Measurements from ENCODE around the gene ITPK1.

Gene ITPK1

DNA sequence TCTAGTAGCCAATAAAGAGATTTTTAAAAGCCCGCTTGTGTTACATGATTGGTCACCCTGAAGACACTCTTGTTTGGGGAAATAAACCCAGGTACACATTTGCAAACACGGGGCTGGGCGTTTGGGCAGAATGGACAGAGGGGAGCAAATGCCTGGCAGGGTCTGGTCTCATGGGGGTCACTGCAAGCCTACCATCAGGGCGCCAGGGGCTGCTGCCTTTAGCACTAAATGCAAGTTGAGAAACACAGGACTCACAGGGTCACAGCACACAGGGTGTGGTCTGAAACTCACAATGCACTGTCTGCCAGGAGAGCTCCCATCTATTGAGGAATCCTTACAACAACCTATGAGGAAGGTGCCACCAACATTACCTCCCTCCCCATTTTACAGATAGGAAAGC is 130.2 kb downstream of the ITPK1 start:
- no peak for DNase-seq

DNA sequence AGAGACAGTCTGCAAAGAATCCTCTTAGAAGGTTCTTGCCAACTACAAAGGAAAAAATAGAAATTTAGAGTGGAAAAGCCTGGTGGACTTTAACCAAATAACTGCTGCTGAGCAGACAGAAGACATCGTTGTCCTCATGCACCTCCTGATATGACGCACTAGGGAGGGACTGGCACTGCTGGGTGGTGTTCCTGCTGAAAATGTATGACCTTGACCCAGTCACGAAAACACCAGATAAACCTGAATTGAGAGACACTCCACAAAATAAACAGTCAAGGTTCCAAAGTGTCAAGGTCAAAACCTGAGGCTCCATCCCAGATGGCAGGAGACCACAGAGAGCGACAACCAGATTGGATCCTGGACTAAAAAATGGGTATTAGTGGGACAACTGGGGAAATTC is 130.8 kb downstream of the ITPK1 start:
- DNase-seq = no peak

DNA sequence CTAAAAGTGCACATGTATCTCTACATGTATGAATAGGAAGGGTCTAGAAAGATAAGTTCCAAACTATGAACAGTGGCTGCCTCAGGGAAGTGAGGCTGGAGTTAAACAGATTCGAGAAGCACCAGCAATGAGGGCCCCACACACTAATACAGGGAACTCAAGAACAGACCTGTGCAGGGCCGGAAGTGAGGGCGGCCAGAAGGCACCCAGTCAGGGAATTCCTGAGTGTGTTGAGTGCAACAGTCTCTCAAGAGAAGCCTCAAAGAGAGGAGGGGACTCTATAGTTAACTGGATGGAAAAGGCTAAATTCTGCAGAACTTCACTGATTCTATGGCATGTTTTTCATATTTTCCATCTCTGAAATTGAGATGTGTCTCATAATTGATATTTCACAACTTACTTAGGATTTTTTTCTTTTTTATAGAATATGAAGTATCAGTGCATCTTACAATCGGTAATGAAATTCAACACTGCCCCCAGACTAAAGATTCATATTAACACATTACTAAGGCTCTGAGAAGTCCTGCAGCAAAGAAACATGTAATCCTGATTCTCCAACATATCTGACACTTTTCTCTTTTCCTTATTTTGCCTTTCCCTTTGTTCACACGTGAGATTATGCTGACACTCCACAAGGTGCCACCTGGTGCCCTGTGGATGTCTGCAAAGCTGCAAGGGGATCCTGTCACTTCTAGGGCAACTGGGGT is 131.5 kb downstream of the ITPK1 start:
- peak in 1 of 2 experiments; percentile 46 for DNase-seq

DNA sequence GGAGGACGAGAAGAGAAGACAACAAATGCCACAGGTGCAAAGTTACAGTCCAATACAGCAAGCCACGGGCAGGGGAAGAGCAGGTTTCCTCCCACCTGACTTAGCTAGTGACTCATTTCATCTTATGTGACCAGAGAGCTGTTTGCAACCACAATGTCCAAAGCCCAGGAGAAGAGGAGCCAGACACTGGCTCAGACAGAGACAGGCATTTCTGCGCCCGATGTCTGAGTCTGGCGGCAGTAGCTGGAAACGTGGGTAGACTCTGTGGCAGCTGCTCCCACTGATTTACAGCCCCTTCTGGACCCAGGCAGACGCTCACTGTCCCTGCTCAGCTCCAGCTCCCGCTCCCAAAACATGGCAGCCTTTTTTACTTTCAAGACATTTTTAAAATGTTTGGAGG is 132.8 kb downstream of the ITPK1 start:
- no peak for DNase-seq

DNA sequence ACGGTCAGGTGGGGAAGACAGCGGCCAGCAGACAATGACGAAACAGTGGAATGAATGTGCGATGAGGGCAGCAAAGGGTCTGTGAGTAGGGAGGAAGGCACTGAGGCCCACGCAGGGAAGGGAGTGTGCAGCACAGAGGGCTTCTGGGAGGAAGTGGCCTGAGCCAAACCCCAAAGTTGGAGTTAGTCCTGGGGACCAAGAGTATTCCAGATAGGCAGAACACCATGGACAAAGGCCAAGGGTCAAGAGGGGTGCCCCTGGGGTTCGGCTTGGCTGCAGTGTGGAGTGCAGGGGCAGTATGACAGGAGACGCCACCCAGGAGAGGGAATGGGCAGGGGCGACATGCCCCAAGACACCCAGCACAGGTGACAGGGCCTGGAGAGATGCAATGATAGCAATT is 134.0 kb downstream of the ITPK1 start:
- no peak for DNase-seq

DNA sequence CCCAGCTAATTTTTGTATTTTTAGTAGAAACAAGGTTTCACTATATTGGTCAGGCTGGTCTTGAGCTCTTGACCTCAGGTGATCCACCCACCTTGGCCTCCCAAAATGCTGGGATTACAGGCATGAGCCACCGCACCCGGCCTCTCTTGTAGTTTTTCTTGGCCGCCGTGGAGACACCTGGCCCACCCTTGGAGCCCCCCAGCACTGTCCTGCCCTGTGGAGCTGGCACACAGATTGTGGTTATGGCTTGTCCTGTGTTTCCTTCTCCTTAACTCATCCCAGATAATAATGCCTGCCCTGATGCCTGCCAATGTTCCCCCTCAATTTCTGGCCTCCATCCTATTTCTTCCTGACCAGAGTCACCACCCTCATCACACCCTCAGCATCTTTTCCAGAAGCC is 134.9 kb downstream of the ITPK1 start:
- DNase-seq = no peak

DNA sequence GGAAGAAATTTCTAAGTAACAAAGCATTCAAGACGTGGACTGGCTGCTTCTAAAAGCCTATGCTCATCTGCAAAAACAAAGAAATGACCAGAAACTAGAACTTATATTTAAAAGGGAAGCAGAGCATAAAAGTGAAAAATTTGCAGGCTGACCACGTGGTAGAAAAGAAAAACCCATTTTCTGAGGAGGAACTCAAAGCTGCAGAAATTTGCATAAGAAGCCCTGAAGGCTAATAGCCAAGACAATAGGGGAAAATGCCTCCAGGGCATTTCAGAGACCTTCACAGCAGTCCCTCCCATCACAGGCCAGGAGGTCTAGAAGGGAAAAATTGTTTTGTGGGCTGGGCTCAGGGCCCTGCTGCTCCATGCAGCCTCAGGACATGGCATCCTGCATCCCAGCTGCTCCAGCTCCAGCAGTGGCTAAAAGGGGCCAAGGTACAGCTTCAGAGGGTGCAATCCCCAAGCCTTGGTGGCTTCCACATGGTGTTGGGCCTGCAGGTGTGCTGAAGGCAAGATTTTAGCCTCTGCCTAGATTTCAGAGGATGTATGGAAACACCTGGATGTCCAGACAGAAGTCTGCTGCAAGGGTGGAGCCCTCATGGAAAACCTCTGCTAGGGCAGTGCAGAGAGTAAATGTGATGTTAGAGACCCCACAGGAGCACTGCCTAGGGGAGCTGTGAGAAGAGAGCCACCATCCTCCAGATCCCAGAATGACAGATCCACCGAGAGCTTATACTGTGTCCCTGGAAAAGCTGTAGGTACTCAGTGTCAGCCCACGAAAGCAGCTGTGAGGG is 137.3 kb downstream of the ITPK1 start:
- DNase-seq = no peak

DNA sequence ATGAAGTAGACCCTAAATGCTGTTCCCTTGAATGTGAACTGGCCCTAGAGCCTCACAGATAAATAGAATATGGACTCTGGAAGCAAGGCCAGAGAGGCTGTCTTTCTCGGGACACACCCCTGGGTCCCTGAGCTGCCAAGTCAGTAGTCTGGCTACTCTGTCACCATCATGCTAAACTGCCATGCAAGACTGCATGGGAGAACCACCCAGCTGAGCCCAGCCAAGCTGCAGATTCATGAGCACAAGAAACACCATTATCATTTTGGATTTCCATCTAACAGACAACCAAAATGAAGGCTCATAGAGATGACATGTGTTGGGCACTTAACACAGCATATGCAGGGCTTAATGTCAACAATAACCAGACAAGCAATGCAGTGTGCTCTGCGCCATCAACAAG is 139.5 kb downstream of the ITPK1 start:
- no peak for DNase-seq

DNA sequence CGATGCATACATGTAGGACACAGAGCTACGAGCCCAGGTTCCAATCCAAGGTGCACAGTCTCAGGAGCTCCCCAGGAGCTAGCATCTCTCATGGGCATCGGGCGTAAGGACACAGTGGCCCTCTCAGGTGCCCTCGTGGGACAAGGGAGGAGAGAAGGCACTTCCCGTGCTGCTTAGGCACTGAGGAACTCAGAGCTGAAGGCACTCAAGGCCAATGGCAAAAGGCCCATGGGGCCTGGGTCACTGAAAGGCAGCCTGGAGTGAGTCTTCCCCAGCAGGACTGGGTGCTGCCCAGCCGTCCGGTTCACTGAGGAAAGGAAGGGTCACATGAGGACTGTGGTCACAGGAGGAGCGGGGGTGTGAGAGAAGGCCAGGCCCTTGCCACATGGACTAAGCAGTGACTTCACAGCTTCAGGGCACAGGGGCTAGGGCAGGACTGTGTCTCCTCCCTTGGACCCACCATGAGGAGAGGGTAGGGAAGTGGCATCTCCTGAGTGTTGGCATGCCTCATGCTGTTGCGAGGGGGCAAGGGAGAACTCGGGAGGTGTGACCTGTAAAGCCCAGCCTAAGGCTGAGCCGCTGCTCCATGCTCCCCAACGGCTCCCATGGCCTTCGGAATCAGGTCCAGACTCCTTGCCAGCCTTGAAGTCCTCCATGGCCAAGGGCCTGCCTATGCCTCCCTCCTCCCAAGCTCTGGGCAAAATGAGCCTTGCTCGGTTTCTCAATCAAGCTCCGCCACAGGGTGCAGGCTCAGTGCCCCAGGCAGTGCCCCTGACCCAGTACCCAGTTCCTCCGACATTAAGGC is 141.0 kb downstream of the ITPK1 start:
- no peak for DNase-seq

DNA sequence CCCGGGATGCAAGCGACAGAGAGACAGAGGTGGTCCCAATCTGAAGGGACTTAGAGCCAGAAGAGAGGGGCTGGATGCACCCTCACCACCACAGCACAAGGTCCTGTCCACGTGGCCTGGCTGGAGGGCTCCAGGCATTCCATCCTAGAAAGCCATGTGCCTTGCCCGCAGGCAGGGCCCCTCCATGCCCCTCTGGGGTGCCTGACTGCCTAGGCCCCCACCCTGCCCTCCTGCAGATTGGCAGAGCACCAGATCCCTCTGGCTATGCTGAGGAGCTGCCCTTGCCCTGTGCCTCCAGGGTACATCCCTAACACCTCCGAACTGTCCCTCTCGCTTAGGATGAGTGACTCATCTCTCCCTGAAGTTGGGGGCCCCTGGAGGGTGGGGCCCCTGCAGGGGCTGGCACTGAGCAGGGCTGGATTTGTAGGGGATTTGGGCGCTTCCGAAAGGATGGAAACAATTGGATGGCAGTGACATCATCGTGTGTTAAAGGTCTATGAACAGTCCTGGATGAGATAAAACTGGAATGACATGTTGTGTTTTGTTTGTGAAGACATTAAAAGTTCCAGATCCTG is 141.8 kb downstream of the ITPK1 start:
- no peak for DNase-seq

DNA sequence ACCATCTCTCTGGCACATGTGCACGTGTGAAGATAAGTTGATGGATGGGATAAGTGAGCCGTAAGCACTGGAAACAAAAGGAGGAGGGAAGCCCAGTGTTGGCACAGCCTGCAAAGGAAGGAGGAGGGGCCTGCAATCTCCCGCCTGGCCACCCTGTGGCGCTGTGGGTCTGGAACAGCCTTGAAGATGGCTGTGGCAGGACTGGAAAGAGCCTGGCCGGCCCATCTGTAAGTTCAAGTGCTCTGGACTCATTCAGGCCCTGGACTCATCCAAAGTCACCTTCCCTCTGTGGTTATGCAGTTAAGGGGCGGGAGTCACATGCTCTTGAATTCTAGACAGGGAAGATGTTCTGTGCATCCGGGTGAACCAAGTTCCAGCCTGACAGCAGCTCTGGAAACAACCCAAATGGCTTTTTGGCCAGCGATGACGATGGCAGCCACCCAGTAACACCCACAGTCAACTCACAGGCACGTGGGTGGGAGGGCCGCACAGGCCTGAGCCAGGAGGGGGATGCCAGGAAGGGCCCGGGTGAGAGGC is 142.4 kb downstream of the ITPK1 start:
- DNase-seq = peak; percentile 63 to 78

DNA sequence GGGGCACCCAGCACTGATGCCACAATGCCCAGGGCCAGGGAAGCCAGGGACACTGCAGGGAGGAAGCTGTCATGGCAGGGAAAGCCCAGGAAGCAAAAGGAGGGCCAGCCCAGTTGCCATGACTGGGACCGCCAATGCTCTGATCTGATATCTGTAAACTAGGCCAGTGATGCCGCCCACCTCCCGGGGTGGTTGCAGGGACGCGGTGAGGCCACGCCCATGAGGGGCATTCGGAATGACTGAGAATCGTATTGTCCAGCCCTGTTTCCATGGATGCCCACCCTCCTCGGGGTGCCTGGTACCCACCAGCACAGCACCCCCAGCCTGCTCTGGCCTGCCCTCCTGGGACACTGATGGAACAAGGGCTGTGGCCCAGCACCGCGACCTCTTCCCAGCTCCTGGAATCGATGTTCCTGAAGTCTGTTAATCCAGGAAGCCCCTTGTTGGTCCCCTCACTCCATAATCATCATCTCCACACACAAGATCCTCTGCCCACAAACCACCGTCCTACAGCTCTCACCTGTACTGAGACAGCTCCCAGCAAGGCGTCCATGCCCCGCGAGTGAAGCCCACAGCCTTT is 144.0 kb downstream of the ITPK1 start:
- no peak for DNase-seq

DNA sequence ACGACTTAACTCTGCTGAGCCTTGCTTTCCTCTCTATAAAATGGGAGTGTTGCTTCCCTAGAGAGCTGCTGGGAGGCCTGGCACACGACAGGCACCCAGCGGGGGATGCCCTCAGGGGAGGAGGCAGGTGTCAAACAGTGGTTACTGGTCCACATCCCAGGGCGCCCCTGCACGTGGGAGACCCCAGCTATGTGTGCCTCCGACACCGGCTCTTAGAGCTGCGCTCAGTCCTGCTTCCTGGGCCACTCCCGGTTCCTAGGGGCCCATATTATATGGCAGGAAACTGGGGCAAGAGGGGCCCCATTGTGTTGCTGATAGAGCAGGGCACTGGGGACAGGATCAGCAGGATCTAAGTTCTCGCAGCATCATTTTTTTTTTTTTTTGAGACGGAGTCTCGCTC is 145.5 kb downstream of the ITPK1 start:
- no peak for DNase-seq

DNA sequence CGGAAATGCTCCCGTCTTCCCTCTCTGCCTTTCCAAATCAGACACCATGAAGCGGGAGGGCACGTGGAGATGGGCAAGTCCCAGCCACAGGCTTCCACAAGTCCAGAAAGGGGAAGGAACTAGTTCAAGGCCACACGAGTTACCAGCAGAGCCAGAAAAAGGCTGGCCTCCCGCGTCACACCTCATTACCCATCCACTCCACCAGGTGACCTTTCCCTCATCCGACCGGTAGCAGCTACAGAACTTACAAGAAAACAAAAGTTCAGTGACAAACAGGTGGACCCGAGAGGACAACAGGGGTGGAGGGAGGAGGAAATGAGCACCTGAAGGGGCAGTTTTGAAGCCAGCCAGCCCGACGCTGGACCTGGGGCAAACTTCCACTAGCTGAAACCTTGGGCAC is 145.9 kb downstream of the ITPK1 start:
- DNase-seq = peak in 1 of 2 experiments; percentile 44

DNA sequence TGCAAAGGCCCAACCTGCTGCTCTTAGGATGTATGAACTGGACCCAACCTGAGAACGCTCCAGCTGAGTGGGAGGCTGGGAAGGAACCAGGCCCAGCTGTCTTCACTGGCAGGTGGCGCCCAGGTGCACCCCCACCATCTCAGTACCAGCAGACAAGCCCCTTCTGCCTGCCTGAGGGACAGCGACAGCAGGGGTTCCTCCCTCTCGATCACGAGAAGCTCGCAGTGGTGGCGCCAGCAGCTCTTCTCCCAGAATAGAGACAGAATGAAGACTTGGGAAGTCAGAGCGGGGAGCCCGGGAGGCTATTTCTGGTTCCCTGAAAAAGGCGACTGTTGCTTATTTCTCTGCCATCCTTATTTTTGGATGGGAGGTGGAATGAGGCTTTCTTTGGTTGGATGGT is 146.3 kb downstream of the ITPK1 start:
- DNase-seq = peak; percentile 75 to 91

DNA sequence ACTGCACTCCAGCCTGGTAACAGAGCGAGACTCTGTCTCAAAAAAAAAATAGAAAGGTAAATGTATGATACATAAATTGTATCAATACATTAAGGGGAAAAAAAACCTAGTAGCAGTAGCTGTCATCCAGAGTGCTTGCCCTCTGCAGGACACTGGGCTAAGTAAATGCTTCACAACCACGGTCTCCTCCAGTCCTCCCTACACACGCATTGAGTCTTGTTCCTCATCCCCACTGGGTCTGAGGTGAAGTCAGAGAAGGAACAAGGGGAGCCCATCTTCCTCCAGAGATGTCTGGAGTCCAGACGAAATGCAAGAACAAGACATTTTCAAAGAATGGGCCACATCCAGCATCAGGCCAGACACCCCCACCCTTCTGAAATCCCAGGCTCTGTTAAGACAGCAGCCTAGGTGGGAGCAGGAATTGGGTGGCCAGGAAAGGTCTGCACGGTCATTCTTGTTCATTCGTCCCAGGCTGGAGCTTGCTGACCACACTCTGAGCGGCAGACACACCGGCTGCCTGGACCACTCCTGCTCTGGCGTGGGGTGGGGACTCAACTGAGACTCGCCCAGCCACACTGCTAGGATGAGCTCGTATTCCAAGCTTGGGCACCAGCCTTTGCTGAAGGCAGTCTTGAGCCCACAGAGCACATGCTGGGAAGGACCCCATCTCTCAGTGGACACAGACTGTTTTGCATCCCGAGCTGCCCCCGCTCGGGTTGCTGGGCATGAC is 147.3 kb downstream of the ITPK1 start:
- DNase-seq = no peak

DNA sequence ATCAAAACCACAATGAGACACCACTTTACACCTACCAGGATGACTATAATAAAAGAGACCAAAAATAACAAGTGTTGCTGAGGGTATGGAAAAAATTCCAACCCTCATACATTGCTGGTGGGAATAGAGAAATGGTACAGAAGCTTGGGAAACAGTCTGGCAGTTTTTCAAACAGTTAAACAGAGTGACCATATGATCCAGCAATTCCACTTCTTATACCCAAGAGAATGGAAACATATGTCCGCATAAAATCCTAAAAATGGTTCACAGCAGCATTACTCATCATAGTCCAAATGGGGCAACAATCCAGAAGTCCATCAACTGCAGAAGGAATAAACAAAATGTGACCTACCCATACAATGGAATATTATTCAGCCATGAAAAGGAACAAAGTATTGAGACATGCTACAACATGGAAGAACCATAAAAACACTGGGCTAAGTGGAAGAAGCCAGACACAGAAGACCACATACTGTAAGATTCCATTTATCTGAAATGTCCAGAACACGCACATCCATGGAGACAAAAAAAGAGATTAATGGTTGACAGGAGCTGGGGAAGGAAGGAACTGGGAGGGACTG is 148.3 kb downstream of the ITPK1 start:
- no peak for DNase-seq

DNA sequence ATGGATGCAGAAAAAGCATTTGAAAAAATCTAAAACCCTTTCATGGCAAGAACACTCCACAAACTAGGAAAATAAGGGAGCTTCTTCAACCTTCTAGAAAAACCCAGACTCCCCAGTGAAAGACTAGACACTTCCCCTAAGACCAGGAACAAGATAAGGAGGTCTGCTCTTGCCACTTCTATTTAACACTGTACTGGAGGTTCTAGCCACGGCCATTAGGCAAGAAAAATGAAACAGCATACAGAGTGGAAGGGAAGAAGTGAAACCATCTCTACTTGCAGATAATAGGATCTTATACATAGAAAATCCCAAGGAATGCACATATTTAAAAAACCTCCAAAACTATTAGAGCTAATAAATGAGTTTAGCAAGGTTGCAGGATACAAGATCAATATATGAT is 150.4 kb downstream of the ITPK1 start:
- no peak for DNase-seq

DNA sequence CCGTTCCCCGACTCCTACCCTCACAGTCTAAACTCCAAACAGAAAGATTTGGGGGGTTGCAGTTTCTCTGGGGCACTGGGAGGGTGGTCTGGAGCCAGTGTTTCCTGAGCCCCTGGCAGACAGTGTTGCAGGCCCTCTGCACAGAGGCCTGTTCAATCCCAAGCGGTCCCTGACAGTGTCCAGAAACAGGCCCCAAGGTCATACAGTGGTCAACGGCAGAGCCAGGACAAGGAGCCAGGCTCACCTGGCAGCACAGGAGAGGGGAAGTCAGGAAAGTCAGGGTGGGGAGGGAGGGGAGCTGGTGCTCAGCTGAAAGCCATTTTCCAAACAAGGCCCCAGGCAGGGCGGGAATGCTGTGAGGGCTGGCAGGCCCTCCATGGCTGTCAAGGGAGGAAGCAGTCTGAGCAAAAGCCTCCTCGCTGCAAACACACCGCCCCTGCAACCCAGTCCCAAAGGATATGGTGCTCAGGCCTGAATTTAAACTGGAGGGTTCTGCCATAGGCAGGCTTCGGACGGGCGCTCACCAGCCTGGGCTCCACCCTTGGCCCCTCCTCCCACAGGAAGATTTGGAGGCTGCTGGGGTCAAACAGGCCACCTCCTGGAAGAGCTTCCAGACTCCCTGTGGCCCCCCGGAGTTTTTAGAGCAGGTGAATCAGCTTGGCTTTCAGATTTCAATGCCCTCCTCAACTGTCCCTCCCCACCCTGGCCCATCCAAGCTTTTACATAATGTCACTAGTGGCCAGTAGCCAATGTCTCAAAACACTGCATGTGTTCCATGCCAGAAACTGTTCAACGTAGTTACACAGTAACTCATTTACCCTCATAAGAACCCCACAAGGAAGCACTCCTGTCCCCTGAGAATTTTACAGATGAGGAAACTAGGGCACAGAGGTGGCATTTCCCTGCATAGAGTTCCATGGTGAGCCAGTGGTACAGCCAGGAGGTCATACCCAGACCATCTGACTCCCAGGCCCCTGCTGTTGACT is 151.3 kb downstream of the ITPK1 start:
- DNase-seq = no peak

All from NCI-H524 (cell line).